Measurements from ENCODE around the gene TNIP3.

Gene TNIP3

GRCh38 chr4:121127100-121127499 lies 37.0 kb downstream of the TNIP3 start:
- Histone ChIP-seq H3K9ac (ENCODE audit: low read length) (no peak overlapping the region), H3K36me3 (ENCODE audit: control insufficient read depth, insufficient read depth, low read length, severe bottlenecking) (no peaks in the 10 kb centered on the region), H3K4me1 (ENCODE audit: control insufficient read depth, insufficient read depth, low read length) (no peaks in the 10 kb centered on the region), H3K9me3 (ENCODE audit: control insufficient read depth, low read length) (no peaks in the 10 kb centered on the region), H3K27me3 (replicated peaks; ENCODE audit: control insufficient read depth, insufficient read depth, low read length) (no peaks in the 10 kb centered on the region), H3K4me3 (ENCODE audit: low read length) (no peak overlapping the region)
- DNase-seq (ENCODE audit: low read depth) = no peak

- DNase-seq (ENCODE audit: low read depth) = no peak
- Histone ChIP-seq H3K4me1 (ENCODE audit: control insufficient read depth, insufficient read depth, low read length) (no peaks in the 10 kb centered on the region), H3K4me3 (ENCODE audit: low read length) (no peak overlapping the region)
These were observed 37.6 kb downstream of the TNIP3 start for GRCh38 chr4:121126449-121127006.

GRCh38 chr4:121125498-121125885 lies 38.6 kb downstream of the TNIP3 start:
- no peaks in the 10 kb centered on the region for H3K4me1 ChIP-seq (ENCODE audit: control insufficient read depth, insufficient read depth, low read length)
- H3K27me3 ChIP-seq (replicated peaks; ENCODE audit: control insufficient read depth, insufficient read depth, low read length) = no peaks in the 10 kb centered on the region
- H3K4me3 ChIP-seq (ENCODE audit: low read length) = no peak overlapping the region
- no peaks in the 10 kb centered on the region for H3K9me3 ChIP-seq (ENCODE audit: control insufficient read depth, low read length)
- DNase-seq (ENCODE audit: low read depth) = no peak
- no peak overlapping the region for H3K9ac ChIP-seq (ENCODE audit: low read length)
- no peaks in the 10 kb centered on the region for H3K36me3 ChIP-seq (ENCODE audit: control insufficient read depth, insufficient read depth, low read length, severe bottlenecking)

More at GRCh38 chr4:121126449-121127006, 37.6 kb downstream of the TNIP3 start:
- H3K9me3 ChIP-seq (ENCODE audit: control insufficient read depth, low read length) = no peaks in the 10 kb centered on the region
- H3K9ac ChIP-seq (ENCODE audit: low read length) = no peak overlapping the region
- no peaks in the 10 kb centered on the region for H3K36me3 ChIP-seq (ENCODE audit: control insufficient read depth, insufficient read depth, low read length, severe bottlenecking)
- H3K27me3 ChIP-seq (replicated peaks; ENCODE audit: control insufficient read depth, insufficient read depth, low read length) = no peaks in the 10 kb centered on the region

GRCh38 chr4:121122661-121123060 lies 41.5 kb downstream of the TNIP3 start:
- Histone ChIP-seq H3K36me3 (ENCODE audit: control insufficient read depth, insufficient read depth, low read length, severe bottlenecking) (no peaks in the 10 kb centered on the region), H3K4me3 (ENCODE audit: low read length) (no peak overlapping the region), H3K9ac (ENCODE audit: low read length) (no peak overlapping the region), H3K9me3 (ENCODE audit: control insufficient read depth, low read length) (no peaks in the 10 kb centered on the region), H3K4me1 (ENCODE audit: control insufficient read depth, insufficient read depth, low read length) (no peaks in the 10 kb centered on the region), H3K27me3 (replicated peaks; ENCODE audit: control insufficient read depth, insufficient read depth, low read length) (no peaks in the 10 kb centered on the region)
- no peak for DNase-seq (ENCODE audit: low read depth)

- H3K9me3 ChIP-seq (ENCODE audit: control insufficient read depth, low read length) = no peaks in the 10 kb centered on the region
- H3K4me3 ChIP-seq (ENCODE audit: low read length) = no peak overlapping the region
- no peaks in the 10 kb centered on the region for H3K4me1 ChIP-seq (ENCODE audit: control insufficient read depth, insufficient read depth, low read length)
- DNase-seq (ENCODE audit: low read depth) = no peak
- no peaks in the 10 kb centered on the region for H3K36me3 ChIP-seq (ENCODE audit: control insufficient read depth, insufficient read depth, low read length, severe bottlenecking)
- H3K9ac ChIP-seq (ENCODE audit: low read length) = no peak overlapping the region
- no peaks in the 10 kb centered on the region for H3K27me3 ChIP-seq (replicated peaks; ENCODE audit: control insufficient read depth, insufficient read depth, low read length)
These were observed 44.4 kb downstream of the TNIP3 start for GRCh38 chr4:121119715-121120114.

- Histone ChIP-seq H3K36me3 (ENCODE audit: control insufficient read depth, insufficient read depth, low read length, severe bottlenecking) (no peaks in the 10 kb centered on the region), H3K4me3 (ENCODE audit: low read length) (no peak overlapping the region), H3K9ac (ENCODE audit: low read length) (no peak overlapping the region), H3K4me1 (ENCODE audit: control insufficient read depth, insufficient read depth, low read length) (no peaks in the 10 kb centered on the region), H3K9me3 (ENCODE audit: control insufficient read depth, low read length) (no peaks in the 10 kb centered on the region), H3K27me3 (replicated peaks; ENCODE audit: control insufficient read depth, insufficient read depth, low read length) (no peaks in the 10 kb centered on the region)
- no peak for DNase-seq (ENCODE audit: low read depth)
These were observed 45.8 kb downstream of the TNIP3 start for GRCh38 chr4:121118344-121118743.

- H3K9me3 ChIP-seq (ENCODE audit: control insufficient read depth, low read length) = peaks cover 10% of the 10 kb centered on the region
- H3K9ac ChIP-seq (ENCODE audit: low read length) = no peak overlapping the region
- no peaks in the 10 kb centered on the region for H3K36me3 ChIP-seq (ENCODE audit: control insufficient read depth, insufficient read depth, low read length, severe bottlenecking)
- H3K27me3 ChIP-seq (replicated peaks; ENCODE audit: control insufficient read depth, insufficient read depth, low read length) = no peaks in the 10 kb centered on the region
- no peak for DNase-seq (ENCODE audit: low read depth)
- H3K4me1 ChIP-seq (ENCODE audit: control insufficient read depth, insufficient read depth, low read length) = no peaks in the 10 kb centered on the region
- no peak overlapping the region for H3K4me3 ChIP-seq (ENCODE audit: low read length)
These were observed 49.4 kb downstream of the TNIP3 start for GRCh38 chr4:121114756-121115155.

- DNase-seq (ENCODE audit: low read depth) = peak; percentile 24
- no peaks in the 10 kb centered on the region for H3K4me1 ChIP-seq (ENCODE audit: control insufficient read depth, insufficient read depth, low read length)
- H3K4me3 ChIP-seq (ENCODE audit: low read length) = no peak overlapping the region
- peaks cover 10% of the 10 kb centered on the region for H3K9me3 ChIP-seq (ENCODE audit: control insufficient read depth, low read length)
- no peak overlapping the region for H3K9ac ChIP-seq (ENCODE audit: low read length)
- no peaks in the 10 kb centered on the region for H3K27me3 ChIP-seq (replicated peaks; ENCODE audit: control insufficient read depth, insufficient read depth, low read length)
- H3K36me3 ChIP-seq (ENCODE audit: control insufficient read depth, insufficient read depth, low read length, severe bottlenecking) = no peaks in the 10 kb centered on the region
These were observed 51.6 kb downstream of the TNIP3 start for GRCh38 chr4:121112530-121112929.

GRCh38 chr4:121108557-121108956 lies 55.6 kb downstream of the TNIP3 start:
- Histone ChIP-seq H3K36me3 (ENCODE audit: control insufficient read depth, insufficient read depth, low read length, severe bottlenecking) (no peaks in the 10 kb centered on the region), H3K9ac (ENCODE audit: low read length) (no peak overlapping the region), H3K27me3 (replicated peaks; ENCODE audit: control insufficient read depth, insufficient read depth, low read length) (no peaks in the 10 kb centered on the region), H3K9me3 (ENCODE audit: control insufficient read depth, low read length) (peaks cover 10% of the 10 kb centered on the region), H3K4me3 (ENCODE audit: low read length) (no peak overlapping the region), H3K4me1 (ENCODE audit: control insufficient read depth, insufficient read depth, low read length) (no peaks in the 10 kb centered on the region)
- DNase-seq (ENCODE audit: low read depth) = no peak

GRCh38 chr4:121107507-121107906 lies 56.6 kb downstream of the TNIP3 start:
- Histone ChIP-seq H3K4me3 (ENCODE audit: low read length) (no peak overlapping the region), H3K9me3 (ENCODE audit: control insufficient read depth, low read length) (peaks cover 10% of the 10 kb centered on the region), H3K27me3 (replicated peaks; ENCODE audit: control insufficient read depth, insufficient read depth, low read length) (no peaks in the 10 kb centered on the region), H3K9ac (ENCODE audit: low read length) (no peak overlapping the region), H3K4me1 (ENCODE audit: control insufficient read depth, insufficient read depth, low read length) (no peaks in the 10 kb centered on the region), H3K36me3 (ENCODE audit: control insufficient read depth, insufficient read depth, low read length, severe bottlenecking) (no peaks in the 10 kb centered on the region)
- DNase-seq (ENCODE audit: low read depth) = no peak

GRCh38 chr4:121100093-121100775 lies 63.9 kb downstream of the TNIP3 start:
- Histone ChIP-seq H3K4me1 (ENCODE audit: control insufficient read depth, insufficient read depth, low read length) (peaks cover 4% of the 10 kb centered on the region), H3K9me3 (ENCODE audit: control insufficient read depth, low read length) (peaks cover 5% of the 10 kb centered on the region), H3K36me3 (ENCODE audit: control insufficient read depth, insufficient read depth, low read length, severe bottlenecking) (no peaks in the 10 kb centered on the region), H3K27me3 (replicated peaks; ENCODE audit: control insufficient read depth, insufficient read depth, low read length) (no peaks in the 10 kb centered on the region), H3K4me3 (ENCODE audit: low read length) (no peak overlapping the region), H3K9ac (ENCODE audit: low read length) (no peak overlapping the region)
- DNase-seq (ENCODE audit: low read depth) = no peak

GRCh38 chr4:121098266-121098665 lies 65.9 kb downstream of the TNIP3 start:
- H3K36me3 ChIP-seq (ENCODE audit: control insufficient read depth, insufficient read depth, low read length, severe bottlenecking) = no peaks in the 10 kb centered on the region
- H3K9ac ChIP-seq (ENCODE audit: low read length) = no peak overlapping the region
- H3K4me1 ChIP-seq (ENCODE audit: control insufficient read depth, insufficient read depth, low read length) = peaks cover 4% of the 10 kb centered on the region
- H3K27me3 ChIP-seq (replicated peaks; ENCODE audit: control insufficient read depth, insufficient read depth, low read length) = no peaks in the 10 kb centered on the region
- H3K9me3 ChIP-seq (ENCODE audit: control insufficient read depth, low read length) = peaks cover 5% of the 10 kb centered on the region
- DNase-seq (ENCODE audit: low read depth) = no peak
- H3K4me3 ChIP-seq (ENCODE audit: low read length) = no peak overlapping the region
